AG09309 (cell line): ENCODE results near the gene NXN.
"Not testable (repeated sequence)": the region's sequence is repeated elsewhere in the genome, so short reads cannot be mapped to it uniquely, and the experiment has no call there.

ENCODE experiments used
- DNase-seq: peaks from one replicate; pipeline ENCODE4 v3.0.0-alpha.2; 2010; ENCODE audit warnings: low read depth
- H3K4me3 ChIP-seq: 2 replicates; pipeline ENCODE4 v1.5.1; 2011; ENCODE audit warnings: mild to moderate bottlenecking, low read depth, low read length, moderate library complexity; ENCODE audit not compliant: control insufficient read depth
- TF ChIP-seq, protein P1 (sequence below): IDR thresholded peaks from 2 replicates; pipeline ENCODE4 v1.5.1; 2011; ENCODE audit warnings: mild to moderate bottlenecking, low read depth, low read length, inconsistent platforms; ENCODE audit not compliant: insufficient read depth, control insufficient read depth; ENCODE audit errors: missing control alignments

NXN gene

DNA sequence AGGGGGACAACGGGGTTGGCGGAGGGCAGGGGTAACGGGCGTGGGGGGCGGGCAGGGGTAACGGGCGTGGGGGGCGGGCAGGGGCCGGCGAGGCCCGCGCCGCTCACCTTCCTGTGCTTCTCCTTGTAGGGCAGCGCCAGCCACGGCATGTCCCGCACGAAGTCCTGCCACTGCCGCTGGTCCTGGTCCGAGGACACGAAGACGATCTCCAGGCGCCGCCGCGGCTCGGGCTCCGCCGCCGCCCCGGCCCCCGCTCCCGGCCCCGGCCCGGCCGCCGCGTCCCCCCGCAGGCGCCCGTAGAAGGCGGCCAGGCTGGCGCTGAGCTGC, 401 bp downstream of the NXN start:
- DNase-seq, result no peak
- H3K4me3 ChIP-seq, result peak overlapping the region; percentile 91
- TF ChIP-seq, protein P1, sequence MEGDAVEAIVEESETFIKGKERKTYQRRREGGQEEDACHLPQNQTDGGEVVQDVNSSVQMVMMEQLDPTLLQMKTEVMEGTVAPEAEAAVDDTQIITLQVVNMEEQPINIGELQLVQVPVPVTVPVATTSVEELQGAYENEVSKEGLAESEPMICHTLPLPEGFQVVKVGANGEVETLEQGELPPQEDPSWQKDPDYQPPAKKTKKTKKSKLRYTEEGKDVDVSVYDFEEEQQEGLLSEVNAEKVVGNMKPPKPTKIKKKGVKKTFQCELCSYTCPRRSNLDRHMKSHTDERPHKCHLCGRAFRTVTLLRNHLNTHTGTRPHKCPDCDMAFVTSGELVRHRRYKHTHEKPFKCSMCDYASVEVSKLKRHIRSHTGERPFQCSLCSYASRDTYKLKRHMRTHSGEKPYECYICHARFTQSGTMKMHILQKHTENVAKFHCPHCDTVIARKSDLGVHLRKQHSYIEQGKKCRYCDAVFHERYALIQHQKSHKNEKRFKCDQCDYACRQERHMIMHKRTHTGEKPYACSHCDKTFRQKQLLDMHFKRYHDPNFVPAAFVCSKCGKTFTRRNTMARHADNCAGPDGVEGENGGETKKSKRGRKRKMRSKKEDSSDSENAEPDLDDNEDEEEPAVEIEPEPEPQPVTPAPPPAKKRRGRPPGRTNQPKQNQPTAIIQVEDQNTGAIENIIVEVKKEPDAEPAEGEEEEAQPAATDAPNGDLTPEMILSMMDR, result no peak

GRCh38 chr17:978103-979093, 1.2 kb downstream of the NXN start:
- peak overlapping the region; percentile 91 for H3K4me3 ChIP-seq
- TF ChIP-seq, protein P1, result no peak
- DNase-seq, result no peak

DNA sequence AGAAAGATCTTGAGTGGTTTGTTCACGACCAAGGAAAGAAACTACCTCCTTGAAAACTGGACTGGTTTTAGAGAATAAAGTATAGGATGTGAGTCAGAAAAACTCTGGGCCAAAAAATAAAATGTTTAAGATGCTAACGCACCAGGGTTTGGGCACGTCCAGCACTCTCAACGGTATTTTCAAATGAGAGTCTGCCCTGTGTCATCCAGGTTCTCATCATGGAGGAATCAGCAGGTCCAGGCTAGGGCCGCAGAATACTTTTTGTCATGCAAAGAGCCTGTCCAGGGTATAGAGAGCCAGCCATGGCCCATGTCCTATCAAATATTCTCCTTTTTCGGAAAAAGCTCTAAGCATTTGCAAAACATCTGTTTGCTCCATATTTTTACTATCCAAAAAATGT, 2.4 kb downstream of the NXN start:
- TF ChIP-seq, protein P1, result no peak
- no peak for DNase-seq
- H3K4me3 ChIP-seq, result peak overlapping the region; percentile 91

- H3K4me3 ChIP-seq, result peak overlapping the region; percentile 91
- TF ChIP-seq, protein P1, result no peak
- DNase-seq, result no peak
Observed at GRCh38 chr17:976312-976711, 3.3 kb downstream of the NXN start.

DNA sequence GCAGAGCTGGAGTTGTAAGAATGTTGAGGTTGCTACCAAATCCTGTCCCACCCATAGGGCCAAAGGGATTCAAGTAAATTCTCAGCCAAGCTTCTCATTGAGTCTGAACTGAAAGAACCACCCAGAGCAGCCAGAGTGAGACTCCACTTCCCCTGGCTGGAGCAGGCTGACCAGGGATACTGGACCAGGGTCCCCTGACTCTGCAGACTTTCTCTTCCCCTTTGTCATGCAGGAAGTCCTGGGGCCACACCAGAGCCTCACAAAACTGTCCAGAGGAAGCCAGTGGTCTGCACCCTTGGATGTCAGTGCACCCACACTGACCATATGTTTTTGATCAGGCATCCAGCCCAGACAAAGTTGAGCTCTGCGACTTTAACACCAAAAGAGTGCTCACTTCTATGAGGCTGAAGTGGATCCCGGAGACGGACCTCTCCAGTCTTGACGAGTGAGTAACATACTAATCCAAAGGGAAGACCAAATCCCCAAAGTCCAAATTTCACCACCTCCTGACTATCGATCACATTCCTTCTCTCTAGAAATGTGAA, 4.1 kb downstream of the NXN start:
- no peak for DNase-seq
- TF ChIP-seq, protein P1, result no peak
- H3K4me3 ChIP-seq, result peak overlapping the region; percentile 2

GRCh38 chr17:974778-975177, 4.8 kb downstream of the NXN start:
- DNase-seq, H3K4me3 ChIP-seq: not testable (repeated sequence)

DNA sequence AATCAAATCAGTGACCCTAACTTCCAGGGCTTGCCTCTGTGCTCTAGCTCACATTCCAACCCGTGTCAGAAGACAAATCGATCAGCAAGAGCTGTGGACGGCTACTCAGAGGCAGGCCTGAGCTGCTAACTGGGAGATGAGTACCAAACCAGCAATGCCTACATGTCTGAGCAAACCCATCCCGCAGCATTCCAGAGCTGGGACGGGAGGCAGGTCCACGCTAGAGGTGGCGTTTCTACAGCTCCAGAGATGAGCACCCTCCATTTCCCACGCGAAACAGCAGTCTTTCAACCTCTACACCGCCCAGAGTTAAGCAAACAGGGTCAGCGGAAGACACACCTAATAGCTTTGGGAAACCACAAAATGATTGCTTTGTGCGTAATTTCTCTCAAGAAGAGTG, 6.5 kb downstream of the NXN start:
- no peak for DNase-seq
- TF ChIP-seq, protein P1, result no peak

GRCh38 chr17:971861-972260, 7.7 kb downstream of the NXN start:
- not testable (repeated sequence) for DNase-seq, H3K4me3 ChIP-seq

More for the DNA sequence above, 6.5 kb downstream of the NXN start:
- no peak overlapping the region for H3K4me3 ChIP-seq
